Measurements from ENCODE around the gene SYS1.

SYS1 gene

GRCh38 chr20:45362804-45363610 lies at the start of gene SYS1:
Gene SYS1, plus strand, starts transcription at chr20:45363156. Its CDS starts 376 bp downstream, at chr20:45363532.
- peak; percentile 99 for DNase-seq

GRCh38 chr20:45313943-45314342 lies 49.0 kb upstream of the SYS1 start:
- no peak for DNase-seq

- DNase-seq: no peak
Observed at GRCh38 chr20:45315672-45316071, 47.3 kb upstream of the SYS1 start.

- no peak for DNase-seq
Observed at GRCh38 chr20:45316150-45317080, 46.5 kb upstream of the SYS1 start.

- no peak for DNase-seq
Observed at GRCh38 chr20:45317826-45318225, 45.1 kb upstream of the SYS1 start.

GRCh38 chr20:45318386-45318939 lies 44.5 kb upstream of the SYS1 start:
- DNase-seq: no peak

- DNase-seq: no peak
Observed at GRCh38 chr20:45318948-45319347, 44.0 kb upstream of the SYS1 start.

GRCh38 chr20:45320948-45321595 lies 41.9 kb upstream of the SYS1 start:
- DNase-seq: no peak

GRCh38 chr20:45322952-45323383 lies 40.0 kb upstream of the SYS1 start:
- peak; percentile 26 for DNase-seq

GRCh38 chr20:45323731-45324130 lies 39.2 kb upstream of the SYS1 start:
- DNase-seq: no peak

- no peak for DNase-seq
Observed at GRCh38 chr20:45325371-45325770, 37.6 kb upstream of the SYS1 start.

GRCh38 chr20:45328451-45328850 lies 34.5 kb upstream of the SYS1 start:
- DNase-seq: no peak

- no peak for DNase-seq
Observed at GRCh38 chr20:45329497-45330319, 33.2 kb upstream of the SYS1 start.

GRCh38 chr20:45330476-45330875 lies 32.5 kb upstream of the SYS1 start:
- DNase-seq: no peak

GRCh38 chr20:45336530-45337366 lies 26.2 kb upstream of the SYS1 start:
- DNase-seq: peak; percentile 94

- DNase-seq: peak; percentile 83
Observed at GRCh38 chr20:45337367-45338120, 25.4 kb upstream of the SYS1 start.

- DNase-seq: no peak
Observed at GRCh38 chr20:45338121-45339030, 24.6 kb upstream of the SYS1 start.

- no peak for DNase-seq
Observed at GRCh38 chr20:45339084-45339483, 23.9 kb upstream of the SYS1 start.

GRCh38 chr20:45339799-45340198 lies 23.2 kb upstream of the SYS1 start:
- no peak for DNase-seq

All from T1000 (cell line).